GM18519 (cell line): ENCODE results near the gene TRAIP.
"Not testable (repeated sequence)": the region's sequence is repeated elsewhere in the genome, so short reads cannot be mapped to it uniquely, and the experiment has no call there.

Source experiments
- ATAC-seq: cut with Tn5 transposase; IDR thresholded peaks from one replicate; pipeline ENCODE4 v1.9.1; 2021; ENCODE audit warnings: mild to moderate bottlenecking, moderate library complexity; ENCODE audit not compliant: unreplicated experiment, low FRiP score

The TRAIP gene, protein sequence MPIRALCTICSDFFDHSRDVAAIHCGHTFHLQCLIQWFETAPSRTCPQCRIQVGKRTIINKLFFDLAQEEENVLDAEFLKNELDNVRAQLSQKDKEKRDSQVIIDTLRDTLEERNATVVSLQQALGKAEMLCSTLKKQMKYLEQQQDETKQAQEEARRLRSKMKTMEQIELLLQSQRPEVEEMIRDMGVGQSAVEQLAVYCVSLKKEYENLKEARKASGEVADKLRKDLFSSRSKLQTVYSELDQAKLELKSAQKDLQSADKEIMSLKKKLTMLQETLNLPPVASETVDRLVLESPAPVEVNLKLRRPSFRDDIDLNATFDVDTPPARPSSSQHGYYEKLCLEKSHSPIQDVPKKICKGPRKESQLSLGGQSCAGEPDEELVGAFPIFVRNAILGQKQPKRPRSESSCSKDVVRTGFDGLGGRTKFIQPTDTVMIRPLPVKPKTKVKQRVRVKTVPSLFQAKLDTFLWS

DNA sequence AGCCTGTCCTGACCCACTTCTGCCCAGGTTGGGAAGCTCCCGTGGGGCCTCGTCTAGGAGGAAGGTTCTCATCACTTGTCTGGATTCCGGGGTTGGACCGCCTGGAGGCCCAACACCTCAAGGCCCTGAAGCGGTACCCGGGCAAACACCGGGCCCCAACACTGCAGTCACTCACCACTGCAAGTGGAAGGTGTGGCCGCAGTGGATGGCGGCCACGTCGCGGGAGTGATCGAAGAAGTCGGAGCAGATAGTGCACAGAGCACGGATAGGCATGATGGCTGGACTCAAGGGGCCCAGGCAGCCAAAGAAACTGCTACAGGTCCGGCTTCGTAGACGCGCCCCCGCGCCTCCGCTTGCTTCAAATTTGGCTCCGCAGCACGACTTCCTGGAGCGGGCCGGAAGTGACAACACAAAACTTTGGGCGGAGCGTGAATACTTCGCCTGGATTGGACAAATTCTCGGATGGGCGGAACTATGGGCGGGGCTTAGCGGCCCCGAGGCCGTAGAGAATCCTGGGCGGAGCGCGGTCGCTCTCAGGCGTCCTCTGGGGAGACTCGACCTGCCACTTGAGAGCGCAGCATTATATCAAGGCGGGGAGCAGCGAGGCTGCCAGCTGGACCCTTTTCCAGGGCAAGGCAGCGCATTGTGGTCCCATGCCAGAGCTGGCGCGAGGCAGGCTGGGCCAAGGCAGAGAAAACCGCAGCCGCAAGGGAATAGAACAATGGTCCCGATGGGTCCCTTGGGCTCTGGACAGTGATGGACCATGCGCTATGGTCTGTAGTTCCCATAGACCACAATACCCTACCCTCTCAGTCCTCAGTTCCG, at the start of gene TRAIP:
TRAIP (minus strand) TSS at position 384 of the 825 bp plus-strand sequence; CDS start at position 273, 111 bp downstream.
- peak; percentile 90 for ATAC-seq

DNA sequence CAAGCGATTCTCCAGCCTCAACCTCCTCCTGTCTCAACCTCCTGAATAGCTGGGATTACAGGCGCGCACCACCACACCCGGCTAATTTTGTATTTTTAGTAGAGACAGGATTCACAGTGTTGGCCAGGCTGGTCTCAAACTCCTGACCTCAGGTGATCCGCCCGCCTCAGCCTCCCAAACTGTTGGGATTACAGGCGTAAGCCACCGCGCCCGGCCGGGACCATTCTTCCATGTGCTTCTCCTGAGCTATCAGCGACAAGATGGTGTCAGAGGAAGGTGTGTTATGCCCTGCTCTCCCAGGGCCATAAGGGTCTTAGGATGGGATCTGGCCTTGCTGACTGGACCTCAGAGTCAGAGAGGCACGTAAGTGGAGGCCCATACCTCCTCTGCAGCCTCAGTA, 48.1 kb upstream of the TRAIP start:
- ATAC-seq = not testable (repeated sequence)

DNA sequence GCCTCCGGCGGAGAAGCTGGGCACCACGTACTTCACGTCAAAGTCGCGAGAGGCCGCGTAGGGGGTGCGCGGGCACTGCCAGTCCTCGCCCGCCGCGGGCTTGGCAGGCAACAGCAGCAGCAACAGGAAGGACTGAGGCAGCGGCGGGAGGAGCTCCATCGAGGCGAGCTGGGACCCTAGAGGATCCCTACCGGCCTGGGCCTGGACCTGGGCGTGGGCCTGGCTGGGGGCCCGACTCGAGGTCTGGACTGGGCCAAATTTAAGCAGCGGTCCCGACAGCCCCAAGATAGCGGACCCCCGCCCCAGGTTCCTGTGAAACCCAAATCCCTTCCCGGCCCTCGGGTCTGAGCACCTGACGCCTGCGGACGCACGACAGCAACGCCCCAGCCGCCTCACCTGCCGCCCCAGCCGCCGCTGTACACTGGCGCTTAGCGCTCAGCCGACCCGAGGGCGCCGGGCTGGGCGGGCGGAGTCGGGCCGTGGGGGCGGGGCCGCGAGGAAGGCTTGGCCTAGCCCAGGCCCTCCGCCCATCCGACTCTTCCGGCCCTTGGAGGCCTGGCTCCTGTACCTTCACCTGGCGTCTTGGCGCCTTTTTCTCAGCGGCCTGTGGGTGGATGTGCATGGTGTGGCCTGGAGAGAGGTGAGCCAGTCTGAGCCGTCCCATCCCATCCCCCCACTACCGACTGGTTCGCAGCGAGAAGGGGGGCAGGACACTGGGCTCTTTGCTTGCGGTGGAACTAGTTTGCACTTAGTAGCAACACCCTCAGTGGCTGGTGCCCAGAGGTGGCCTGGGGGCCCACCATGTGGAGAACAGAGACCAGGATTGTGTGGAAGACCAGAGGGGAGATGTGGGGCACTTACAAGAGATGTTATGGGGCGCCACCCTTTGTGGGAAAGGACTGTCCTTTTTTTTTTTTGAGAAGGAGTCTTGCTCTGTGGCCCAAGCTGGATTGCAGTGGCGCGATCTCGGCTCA, 47.4 kb upstream of the TRAIP start, which contains the start of gene MST1R:
MST1R (minus strand) TSS at position 423 of the 974 bp plus-strand sequence; CDS start at position 159, 264 bp downstream.
- no peak for ATAC-seq

DNA sequence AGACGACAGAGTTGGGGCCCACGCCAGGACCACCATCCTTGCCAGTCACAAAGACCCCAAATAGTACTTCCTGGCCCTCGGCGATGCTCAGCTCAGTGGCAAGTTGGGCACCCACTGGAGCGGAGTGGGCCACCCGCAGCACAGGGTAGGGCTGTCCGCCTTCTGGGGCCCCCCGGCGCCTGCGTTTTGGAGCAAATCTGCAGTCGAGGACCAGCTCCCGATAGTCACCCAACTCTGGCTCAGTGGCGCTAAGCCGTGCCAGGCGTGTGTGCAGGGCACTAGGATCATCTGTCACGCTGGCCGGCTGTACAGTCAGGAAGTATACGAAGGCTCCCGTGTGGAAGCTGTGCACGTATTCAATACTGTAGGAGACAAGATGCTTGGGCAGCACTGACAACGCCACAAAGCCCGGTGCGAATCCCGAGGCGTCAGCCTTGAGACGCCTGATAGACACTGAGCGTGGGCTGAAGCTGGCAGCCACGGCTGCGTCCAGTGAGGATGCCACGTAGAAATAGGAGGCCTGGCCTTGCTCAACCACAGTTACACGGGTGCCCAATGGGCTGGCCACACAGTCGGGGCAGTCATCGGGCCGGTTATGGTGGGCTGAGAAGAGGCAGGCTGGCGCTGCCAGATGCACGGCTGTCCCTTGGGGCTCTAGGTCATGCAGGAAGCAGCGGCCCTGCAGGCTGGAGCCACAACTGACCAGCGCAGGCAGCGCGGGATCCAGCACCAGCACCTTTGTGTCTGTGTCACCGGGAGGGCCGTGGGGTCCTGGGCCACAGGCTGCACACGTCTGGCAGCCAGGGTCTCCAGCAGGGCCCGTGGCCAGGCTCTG, 46.4 kb upstream of the TRAIP start:
- no peak for ATAC-seq

DNA sequence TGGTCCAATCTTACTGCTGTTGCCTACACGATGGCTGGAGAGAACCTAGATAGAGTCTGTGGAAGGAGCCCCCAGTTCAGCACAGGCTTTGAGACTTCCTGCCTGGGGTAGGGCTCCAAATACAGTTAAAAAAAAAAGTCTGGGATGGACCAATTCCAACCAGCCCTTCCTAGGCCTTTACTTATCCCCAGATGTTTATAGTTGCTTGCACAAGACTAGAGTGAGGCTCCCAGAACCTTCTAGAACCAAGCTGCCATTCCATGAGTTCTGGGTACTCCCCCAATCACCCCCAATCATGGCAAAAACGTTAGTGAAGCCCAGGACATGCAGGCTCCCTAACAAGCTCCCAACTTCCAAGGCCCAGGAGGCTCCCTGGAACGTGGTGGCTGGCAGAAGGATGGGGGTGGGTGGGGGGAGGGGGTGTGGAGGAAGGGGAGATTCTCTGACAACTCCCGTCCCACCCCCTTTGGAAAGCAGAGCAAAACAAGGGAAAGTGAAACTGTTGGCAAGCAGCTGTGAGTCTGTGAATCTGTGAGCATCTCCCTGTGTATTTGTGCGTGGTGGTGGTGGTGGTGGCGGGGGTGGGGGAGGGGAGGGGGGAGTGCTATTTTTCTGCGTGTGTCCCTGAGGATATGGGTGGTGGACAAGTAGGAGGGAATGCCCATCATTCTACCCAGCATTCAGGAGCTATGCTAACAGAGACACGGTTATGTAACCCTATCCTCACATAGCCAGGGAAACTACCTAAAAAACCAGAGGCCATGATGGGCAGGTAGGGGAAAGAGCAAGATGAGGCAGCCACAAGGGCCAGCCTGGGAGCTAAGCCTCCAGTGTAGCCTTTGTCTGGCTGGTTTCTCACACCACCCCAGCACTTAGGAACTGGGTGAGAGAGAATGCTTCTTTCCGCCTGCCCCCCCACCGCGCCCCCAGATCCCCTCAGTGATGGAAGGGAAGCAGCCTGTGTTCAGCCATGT, 45.3 kb upstream of the TRAIP start:
- ATAC-seq = no peak

DNA sequence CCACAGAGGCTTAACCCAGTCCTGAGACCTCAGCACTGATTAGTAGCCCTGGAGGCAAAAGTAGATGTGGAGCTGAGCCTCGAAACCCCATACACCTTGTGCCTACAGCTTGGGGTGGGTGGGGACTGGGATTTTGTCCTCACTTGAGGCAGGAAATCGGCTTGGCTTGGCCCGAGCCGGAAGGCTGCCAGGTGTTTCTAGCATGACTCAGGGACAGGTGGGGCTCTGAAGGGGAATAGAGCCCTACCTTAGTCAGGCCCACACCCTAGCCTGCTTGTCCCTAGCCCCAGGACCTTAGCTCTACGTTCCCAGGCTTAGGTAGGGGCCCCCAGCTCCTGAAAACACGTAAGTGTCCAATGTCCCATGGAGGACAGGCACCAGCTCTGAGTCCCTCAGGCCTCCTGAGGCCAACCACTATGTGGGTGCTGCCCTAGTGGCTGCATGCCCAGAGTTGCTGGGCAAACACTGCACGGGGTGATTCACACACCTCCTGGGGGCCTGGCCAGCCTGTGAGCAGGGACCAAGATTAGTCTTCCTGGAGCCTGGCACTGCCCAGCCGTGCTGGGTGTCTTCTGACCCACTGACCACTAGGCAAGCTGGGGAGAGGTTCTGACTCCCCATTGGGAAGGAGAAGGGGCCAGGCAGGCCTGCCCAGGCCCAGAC, 44.3 kb upstream of the TRAIP start:
- no peak for ATAC-seq

DNA sequence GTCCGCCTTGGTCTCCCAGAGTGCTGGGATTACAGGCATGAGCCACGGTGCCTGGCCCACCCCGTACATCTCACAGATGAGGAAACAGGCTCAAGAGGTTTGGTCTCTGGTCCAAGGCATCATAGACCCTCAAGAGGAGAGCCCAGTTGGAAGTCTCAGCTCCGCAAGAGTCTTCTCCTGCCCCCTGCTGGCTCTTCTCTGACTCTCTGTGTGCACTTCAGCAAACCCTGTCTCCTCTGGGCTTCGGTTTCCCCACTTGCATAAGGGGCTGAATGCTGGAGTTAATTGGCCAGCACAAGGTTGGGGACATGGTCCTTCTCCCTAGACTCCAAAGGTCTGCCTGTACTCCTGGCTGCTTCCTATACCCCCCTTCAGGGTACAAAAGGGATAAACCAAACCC, 43.5 kb upstream of the TRAIP start:
- ATAC-seq = no peak

DNA sequence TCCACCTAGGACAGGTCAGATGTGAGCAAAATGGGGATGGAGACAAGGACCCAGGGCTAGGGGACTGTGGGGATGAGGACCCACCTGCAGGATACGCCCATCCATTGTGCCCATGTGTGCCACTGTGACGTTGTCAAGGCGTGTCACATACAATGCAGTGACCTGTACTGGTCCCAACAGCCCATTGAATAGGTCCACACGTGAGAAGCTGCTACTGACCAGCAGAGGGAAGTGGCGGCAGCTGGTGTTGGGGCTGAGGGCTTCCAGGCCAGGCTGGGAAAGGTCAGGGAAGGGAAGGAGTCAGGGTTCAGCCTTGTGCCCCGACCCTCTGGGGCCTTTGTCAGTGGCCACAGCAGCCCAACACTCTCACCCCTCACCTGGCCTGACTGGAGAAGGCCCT, 42.6 kb upstream of the TRAIP start:
- ATAC-seq = no peak

DNA sequence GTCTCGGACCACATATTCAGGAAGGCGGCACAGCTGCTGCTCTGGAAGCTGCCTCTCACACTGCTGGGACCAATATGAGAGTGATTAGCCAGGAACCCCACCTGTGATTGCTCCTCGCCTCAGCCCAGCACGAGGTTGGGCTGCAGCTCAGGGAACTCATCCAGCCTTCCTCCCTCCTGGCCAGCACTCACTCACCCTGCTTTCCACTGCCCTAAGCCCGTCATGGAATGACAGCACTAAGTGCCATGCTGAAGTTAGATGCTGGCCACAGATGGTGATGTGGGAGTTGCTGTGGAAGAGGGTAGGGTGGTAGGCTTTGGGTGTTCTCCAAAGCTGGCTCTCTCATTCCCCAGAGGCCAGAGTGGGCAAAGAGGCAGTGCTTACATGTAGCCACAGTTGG, 40.0 kb upstream of the TRAIP start:
- ATAC-seq = no peak

DNA sequence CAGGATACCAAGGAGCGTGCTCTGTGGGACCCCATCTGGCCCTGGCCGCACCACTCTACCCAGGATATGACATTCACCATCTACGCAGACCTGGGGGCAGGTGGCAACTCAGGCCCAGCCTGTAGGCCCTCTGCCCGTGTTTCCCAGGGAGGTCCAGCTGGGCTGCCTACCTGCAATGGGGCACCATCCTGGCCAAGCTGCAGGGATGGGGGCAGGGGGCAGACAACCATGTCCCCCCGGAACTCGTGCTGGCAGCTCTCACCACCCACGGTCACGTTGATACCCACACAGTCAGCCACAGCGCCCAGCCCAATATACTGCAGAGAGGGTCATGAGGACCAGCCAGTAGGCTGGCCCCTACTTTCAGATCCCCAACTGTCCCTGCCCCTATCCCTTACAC, 39.4 kb upstream of the TRAIP start:
- no peak for ATAC-seq

DNA sequence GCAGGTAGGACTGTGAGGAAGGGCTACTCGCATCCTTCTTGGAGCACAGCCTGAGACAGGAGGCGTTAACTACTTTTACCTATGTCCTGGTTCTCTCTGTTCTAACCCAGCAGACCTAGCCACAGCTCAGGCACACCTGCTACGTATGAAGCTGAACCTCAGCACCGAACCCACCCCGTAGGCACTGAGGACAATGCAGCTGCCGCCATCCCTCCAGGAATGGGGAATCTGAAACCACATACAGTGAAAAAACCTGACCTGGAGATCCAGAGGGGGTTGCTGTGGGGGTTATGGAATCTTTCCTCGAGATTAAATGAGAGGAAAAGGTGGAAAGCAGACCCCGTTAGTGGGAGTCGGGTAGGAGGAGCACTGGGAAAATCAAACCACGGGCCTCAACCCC, 32.9 kb upstream of the TRAIP start:
- no peak for ATAC-seq

DNA sequence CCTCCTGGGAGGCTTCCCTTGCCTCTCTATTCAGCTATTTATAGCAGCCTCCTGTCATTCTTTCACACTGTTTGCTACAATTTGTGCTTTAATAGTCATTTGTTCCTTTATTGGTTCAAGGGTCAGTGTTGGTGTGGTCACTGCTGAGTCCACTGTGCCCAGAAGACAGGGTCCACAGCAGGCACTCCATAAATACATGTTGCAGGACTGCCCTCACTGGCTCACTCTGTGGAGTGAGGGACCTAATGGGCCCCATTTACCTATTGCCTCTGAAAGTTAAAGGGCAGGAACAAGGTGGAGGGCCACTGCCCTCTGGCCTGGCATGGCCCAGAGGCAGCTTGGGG, 30.5 kb upstream of the TRAIP start:
- ATAC-seq = no peak

DNA sequence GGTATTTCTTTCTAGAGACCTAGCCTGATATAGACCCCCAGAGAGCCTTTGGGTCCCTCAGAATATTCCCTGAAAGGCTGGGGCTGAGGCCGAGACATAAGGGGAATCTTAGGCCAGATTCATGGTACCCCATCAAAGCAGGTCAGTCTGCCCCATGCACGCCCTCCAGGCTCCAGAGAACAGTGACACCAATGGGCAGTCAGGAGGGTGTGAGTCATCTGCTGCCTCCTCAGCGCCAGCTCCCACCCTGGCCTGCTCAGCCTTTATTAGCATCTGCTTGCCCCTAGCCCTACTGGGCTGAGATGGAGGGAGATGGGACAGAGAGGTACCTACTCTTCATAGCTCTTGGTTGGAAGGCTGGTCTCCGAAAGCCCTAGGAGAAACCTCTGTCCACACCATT, 27.6 kb upstream of the TRAIP start:
- ATAC-seq = no peak

DNA sequence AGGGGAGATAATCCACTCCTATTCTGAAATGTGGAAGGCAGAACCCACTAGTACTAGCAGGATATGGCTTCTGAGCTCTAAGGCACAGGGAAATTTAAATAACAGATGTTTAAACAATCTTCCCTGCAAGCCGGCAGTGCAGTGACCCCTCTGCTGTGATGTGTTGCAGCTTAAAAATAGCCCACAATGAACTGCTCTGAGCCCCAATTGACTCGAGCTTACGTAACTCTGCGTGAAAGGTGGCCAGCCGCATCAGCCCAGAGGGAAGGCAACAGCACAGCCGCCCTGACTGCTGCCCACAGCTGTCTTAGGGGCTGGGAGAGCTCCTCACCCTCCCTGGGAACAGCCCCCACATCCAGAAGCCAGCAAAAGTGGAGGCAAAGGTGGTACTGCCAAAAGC, 25.8 kb upstream of the TRAIP start:
- ATAC-seq = no peak

DNA sequence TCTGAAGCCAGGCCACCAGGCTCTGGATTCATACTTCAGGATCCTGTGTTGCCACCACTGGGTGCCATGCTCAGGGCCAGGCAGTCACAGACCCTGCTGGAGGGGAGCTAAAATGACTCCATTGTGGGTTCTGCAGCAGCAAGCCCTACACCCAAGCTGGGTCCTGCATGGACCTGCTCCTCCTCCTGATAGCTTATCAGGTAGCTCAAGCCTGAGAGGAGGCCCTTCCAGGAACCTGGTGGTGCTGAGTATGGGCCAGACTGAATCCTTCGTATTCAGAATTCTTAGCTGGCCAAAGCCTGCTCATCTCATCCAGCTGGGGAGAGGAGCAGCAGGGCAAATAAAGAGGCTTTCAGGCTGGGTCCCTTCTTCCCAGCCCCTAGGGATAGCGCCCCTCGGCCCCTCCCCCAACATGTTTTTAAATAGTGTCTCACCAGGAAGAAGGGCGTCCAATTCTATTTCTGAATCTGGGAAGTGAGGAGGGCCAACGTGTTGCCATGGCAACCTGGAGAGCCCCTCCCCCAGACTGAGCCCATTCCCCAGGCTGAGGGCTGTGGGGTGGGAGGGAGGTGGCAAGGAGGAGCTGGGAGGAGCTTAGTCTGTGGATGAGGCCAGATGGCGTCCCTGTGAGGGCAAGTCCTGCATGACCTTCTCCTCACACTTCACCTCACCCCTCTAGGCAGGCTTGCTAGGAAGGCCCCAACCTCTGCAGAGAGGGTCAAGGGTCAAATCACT, 24.4 kb upstream of the TRAIP start:
- no peak for ATAC-seq

DNA sequence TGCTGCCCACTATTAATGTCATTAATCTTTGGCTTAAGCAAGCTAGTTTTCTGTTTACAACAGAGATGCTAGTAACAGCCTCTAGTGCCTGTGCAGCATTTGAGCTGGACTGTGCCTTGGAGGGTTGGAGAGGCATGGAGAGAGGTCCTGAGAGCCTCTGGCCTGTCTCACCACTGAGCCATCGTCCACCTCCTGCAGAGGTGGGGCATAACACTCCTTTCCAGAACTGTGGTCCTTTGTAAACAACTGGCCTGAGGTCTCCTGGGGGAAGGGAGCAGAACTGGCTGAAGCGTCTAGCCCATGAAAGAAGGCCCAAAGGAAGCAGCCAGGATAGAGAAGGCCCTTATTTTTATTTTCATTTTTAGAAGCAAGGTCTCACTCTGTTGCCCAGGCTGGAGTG, 23.4 kb upstream of the TRAIP start:
- no peak for ATAC-seq

DNA sequence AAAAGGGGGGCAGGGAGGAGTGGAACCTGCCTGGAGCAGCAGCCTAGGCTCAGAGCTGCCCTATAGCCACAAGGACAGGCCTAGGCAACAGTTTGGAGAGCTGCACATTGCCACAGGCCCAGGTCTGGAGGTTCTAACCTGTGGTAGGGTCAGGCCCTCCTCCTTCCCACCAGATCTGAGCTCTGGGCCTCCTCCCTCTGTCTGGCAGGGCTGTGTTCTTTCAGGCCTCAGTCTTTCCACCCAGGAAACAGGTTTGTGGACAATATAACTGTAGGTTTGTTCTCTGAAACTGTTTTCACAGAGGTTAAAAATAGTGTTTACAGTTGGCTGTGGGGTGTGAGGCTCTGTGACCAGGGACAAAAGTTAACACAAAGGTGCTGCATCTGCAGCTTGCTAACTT, 22.3 kb upstream of the TRAIP start:
- no peak for ATAC-seq
